Stimulated activated CD4-positive, alpha-beta T cell treated with anti-CD3 and anti-CD28 coated beads, Interleukin-12 subunit alpha, Interleukin-12 subunit beta, amount 100 ng/mL, for 4 hours (primary cell): ENCODE results near the gene HTR7.

ENCODE experiments used
- DNase-seq: peaks from one replicate; pipeline ENCODE4 v3.0.0-alpha.2; 2020

Gene HTR7

DNA sequence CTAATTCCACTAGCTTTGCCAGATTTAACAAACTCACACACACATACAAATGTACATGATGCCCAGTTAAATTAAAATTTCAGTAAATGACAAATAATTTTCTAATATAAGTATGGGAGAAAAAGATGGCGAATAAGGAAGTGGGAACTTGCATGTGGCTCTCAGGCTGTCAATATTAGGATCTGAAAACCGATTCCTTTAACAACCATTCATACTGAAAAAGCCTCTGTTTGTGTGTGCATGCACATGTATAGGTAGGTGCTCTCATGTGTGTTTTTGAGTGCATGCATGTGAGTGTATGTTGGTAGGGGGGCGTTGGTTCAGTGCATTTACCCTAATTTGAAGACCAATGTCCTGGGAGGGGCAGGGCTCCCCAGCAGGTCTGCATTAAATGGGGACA, 125.3 kb downstream of the HTR7 start:
- DNase-seq = no peak

DNA sequence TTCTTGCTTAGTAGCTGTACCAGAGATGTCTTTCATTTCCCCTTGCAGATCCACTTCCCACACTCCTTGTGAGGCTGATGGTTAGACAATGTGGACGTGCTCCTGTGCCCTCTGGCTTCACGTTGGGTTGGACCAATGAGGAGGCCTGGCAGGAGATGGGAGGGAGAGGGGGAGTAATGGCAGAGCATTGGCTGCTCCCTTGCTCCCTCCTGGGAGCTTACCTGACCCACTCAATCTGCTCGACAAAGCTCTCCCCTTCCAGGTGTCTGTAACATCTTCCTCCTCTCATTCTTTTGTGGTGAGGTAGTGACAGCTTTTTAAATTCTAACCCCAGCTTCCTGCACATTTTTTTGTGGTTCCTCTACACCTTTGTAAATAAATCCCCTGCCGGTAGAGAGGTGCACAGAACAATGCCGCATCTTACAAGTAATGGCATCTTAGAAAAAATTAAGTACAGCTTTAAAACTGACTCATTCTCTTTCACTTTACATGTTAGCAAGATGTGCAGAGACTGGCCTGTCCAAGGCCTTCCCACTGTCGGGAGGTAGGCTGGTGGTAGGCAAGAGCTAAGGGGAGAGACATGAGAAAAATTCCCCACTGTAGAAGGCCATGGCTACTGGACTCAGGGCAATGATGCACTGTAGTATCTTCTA, 134.3 kb downstream of the HTR7 start:
- DNase-seq = no peak

DNA sequence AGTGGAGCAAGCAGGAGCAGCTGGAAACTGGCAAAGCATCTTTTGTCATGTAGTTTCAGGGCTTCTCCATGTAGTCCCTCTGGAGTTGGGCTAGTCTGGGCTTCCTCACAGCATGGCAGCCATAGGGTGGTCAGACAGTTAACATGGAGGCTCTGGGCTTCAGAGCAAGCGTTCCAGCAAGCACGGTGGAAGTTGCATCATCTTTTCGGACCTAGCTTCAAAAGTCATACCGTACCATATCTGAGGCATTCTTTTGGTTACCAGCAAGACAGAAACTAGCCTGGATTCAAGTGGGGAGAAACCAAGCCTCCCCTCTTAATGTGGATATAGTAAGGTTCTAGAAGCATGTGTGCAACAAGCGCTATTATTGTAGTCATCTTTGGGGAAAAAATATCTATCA, 135.0 kb downstream of the HTR7 start:
- no peak for DNase-seq

DNA sequence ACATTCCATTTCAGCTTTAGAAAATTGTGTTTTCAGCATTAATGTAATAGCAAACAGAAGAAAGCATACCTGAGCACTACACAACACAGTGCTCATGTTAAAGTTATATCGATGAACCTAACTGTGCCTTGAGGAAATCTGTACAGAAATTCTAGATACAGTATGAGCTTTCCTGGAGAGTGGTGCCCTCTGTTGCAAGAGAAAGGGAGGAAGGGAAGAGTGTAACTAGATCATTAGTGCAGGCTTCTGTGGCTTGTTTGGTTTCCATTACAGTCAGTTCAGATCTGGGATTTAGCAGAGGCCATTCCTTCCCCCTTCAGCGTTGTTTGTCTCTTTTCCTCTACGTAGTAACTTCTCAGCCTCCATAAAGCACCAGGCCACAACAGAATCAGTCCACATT, 139.7 kb downstream of the HTR7 start:
- DNase-seq = no peak

DNA sequence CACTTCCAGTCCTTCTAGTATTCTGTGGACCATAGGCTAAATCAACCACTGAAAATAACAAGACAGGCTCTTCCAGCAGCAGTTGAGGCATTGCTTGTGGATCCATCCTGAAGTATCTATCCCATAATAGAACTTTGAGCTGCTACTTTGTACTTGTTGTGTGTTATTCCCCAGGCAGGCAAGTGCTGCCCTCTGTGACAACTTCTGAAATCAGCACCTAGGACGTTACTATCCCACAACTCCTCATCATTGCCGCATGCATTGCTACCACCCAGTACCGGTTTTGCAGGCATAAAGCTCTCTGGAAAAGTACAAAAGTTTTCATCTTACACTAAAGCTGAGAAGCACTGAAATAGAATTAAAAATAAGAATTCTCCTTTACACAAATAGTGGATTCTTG, 145.3 kb downstream of the HTR7 start:
- no peak for DNase-seq

DNA sequence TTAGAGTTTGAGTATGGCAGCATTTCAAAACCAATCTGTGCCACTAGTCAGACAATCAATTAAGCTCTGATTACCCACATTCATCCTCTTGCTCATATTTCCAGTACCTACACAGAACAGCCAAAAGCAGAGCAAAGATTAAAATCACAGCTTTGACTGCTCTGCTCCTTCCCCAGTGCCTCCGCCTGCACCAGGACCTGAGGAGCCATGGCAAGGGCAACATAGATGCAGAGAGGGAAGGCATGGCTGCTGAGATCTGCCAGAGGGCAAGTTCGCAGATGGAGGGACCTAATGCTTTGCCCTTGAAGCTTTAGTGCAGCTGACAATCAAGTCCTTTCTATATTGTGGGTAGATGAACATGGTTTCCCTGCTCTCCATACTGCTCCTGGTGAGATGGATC, 148.1 kb downstream of the HTR7 start:
- DNase-seq = no peak

DNA sequence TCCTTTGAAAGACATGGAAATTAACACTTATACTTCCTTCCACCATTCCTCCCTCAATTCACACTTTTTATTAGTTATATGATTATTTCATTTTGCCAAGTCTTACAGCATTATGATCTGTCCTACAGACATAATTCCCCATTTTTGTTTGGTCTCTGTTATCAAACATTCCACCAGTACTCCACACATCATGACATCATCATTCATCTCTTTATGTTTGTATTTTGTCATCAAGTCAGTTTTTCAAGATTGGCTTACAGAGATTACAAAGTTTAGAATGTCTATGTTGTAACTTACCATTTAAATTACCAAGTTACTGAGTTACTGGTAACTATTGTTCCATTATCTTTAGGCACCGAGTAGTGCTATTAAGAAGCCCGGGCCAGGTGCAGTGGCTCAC, 150.2 kb downstream of the HTR7 start:
- no peak for DNase-seq

DNA sequence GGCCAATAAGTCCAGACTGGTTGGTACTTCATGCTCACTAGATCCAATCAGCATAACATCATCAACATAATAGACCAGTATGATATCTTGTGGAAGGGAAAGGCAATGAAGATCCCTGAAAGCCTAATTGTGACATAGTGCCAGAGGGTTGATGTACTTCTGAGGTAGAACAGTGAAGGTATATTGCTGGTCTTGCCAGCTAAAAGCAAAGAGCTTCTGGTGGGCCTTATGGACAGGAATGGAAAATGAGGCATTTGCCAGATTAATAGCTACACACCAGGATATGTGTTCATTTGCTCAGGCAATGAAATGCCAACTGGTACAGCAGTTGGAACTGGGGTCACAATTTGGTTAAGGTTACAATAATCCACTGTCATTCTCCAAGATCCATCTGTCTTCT, 156.4 kb downstream of the HTR7 start:
- DNase-seq = no peak

DNA sequence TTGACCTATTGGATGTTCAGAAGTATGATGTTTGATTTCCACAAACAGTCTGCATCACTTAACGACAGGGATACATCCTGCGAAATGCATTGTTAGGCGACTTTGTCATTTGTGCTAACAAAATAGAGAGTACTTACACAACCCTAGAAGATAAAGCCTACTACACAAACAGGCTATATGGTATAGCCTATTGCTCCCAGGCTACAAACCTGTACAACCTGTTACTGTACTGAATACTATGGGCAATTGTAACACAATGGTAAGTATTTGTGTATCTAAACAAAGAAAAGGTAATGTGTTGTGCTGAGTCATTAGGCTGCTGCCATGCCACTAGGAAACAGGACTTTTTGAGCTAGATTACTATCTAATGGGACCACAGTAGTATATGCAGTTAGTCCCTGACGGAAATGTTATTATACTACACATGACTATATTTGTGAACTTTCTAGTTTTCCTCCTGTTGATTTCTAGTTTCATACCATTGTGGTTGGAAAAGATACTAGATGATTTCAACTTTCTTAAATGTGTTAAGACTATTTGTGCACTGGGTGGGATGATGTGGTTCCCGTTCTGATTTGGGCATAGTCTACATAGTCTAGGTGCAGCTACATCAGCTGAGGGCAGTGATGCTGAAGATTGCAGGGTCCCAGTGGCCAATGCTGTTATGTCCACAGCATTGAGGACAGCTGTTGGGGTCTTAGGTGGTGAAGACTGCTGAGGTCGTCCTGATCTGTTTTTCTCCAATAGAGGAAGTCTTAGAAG, 161.7 kb downstream of the HTR7 start:
- DNase-seq = no peak
